Kasumi-1 (cell line): Measurements from ENCODE around the gene ANKRD33.
A peak's percentile ranks its signal among the peaks of the same experiment; 100 is the strongest.

Experiments used
- DNase-seq, 2 experiments: peaks; one replicate each; lab custom pipeline; 2025; lab: John Stamatoyannopoulos, UW

ANKRD33 gene

DNA sequence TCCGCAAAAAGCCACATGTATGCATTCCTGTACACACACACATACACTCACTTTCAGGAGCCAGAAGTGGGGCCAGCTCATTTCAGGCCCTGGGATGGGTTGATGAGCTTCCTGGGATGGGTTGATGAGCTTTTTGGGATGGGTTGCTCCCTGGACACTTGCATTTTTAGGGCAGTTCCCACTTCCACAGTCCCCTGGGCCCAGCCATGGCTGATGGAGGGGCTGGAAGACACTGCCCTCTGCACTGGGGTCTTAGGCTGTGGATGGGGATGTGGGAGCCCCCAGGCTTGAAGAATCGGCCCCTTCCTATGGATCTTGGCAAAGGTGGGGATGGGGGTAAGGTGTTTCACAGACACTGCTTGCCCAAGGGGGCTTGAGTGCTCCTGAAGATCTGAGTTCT lies 32.1 kb downstream of the ANKRD33 start:
- no peak for DNase-seq

GRCh38 chr12:51921017-51921725 lies 33.3 kb downstream of the ANKRD33 start:
- DNase-seq, result no peak

DNA sequence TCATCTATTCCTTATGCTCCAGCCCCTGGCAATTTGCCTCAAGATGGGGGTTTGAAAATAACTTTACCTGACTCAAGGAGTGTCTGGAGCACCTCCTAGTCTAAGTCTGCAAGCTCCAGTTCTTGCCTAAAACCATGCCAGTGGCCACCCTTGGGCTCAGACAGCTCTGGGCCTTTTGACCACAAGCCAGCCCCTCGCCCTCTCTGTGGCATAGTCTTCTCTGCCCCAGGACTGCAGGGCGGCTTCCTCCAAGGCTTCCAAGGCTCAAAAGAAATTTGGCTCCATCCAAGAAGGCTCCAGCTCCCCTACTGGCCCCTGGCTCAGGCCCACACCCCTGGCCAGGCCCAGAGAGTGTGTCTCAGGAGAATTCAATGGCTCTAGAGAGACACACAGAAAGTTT lies 34.2 kb downstream of the ANKRD33 start:
- no peak for DNase-seq

DNA sequence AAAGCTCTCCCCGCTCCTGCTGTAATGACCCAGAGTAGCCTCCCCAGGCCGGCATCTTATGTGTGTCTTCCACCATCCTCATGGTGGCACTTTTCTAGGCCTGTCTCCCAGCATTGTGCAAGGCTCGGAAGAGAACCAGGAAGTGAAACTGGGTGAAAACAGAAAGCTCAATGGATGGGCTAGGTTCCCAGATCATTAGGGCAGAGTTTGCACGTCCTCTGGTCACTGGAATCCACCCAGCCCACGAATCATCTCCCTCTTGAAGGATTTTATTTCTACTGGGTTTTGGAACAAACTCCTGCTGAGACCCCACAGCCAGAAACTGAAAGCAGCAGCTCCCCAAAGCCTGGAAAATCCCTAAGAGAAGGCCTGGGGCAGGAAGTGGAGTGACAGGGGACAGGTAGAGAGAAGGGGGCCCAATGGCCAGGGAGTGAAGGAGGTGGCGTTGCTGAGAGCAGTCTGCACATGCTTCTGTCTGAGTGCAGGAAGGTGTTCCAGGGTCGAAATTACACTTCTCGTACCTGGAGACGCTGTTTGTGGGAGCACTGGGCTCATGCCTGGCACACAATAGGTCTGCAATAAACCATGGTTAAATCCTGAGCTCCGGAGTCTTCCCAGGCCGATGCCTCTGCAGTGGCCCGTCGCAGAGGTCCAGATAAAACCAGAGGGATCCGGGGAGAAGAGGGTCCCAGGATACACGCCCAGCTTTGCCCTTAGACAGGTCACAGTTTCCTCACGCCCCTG lies 35.0 kb downstream of the ANKRD33 start:
- DNase-seq, result no peak

GRCh38 chr12:51923506-51924365 lies 35.8 kb downstream of the ANKRD33 start:
- peak in 1 of 2 experiments; percentile 21 for DNase-seq

GRCh38 chr12:51924551-51925319 lies 36.8 kb downstream of the ANKRD33 start:
- no peak for DNase-seq

DNA sequence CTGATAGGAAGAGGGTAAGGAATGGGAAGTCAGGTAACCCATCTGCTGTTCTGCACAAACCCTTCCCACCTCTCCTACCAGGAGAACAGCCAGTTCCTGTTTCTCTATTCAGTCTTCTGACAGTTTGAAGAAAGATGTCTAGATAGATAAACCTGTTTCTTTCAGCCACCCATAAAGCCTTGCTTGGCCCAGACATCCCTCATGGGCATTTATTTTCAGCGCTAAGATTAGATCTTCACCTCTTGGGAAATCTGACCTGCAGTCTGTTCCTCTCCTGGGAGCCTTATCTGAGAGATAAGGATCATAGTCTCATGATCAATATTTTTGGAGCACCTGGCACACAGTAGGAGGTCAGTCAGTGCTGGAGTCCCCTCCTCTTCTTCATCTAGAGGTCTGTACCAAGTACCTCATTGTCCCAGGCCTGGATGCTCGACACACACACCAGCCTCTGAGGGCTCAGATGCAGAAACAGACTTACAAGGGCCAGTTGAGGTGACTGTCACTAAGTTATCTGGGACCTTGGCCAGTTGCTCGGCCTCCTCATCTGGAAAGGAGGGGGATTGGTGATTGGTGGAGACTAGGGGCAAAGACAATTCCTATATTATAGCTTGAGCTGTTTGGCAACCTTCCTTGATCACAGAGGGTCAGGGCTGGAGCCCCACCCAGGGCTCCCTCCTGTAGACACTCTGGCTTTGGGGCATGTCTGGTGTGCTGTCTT lies 37.6 kb downstream of the ANKRD33 start:
- DNase-seq, result no peak

DNA sequence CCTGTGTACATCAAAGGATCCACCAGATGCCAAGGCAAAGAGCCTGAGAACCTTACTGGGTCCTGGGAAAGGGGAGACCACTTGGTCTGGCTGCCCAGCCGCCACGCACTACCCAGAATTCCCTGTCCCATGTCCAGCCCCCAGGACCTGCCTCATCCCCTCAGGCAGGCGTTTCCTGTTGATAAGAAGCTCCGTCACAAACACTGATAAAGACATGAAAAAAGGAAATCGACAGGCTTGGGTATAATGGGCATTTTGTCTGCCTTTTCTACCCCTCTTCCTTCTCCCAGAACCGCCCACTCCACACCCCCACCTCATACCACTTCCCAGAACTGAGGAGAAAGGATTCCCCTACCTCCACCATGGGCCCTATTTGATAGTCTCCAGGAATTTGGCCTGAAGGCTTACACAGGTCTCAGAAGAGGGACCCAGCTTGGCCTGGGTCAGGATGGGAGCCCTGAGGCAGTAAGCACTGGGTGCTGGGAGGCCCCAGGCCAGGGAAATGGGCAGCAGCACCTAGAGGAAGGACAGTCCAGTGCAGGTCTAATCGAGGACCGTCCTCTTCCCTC lies 38.2 kb downstream of the ANKRD33 start:
- no peak for DNase-seq

GRCh38 chr12:51926718-51927117 lies 38.8 kb downstream of the ANKRD33 start:
- peak; percentile 19 to 35 for DNase-seq

GRCh38 chr12:51932218-51933076 lies 44.5 kb downstream of the ANKRD33 start:
- DNase-seq, result no peak

DNA sequence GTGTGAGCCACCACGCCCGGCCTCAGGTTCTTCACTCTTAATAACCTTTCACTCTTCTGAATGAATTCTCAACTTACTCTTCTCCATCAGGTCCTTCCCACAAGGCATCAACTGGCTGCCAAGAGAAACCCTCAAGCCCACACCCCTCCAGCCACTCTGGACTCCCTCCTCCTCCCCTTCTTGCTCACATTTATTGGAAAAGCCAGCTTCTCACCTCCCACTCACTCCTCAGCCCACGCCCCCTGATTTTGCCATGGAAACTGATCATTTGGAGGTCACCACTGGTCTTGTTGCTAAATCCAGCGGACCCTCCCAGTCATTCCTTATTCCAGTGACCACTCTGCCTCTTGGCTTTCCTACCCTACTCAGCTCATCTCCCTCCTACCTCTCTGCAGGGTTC lies 46.2 kb downstream of the ANKRD33 start:
- no peak for DNase-seq

DNA sequence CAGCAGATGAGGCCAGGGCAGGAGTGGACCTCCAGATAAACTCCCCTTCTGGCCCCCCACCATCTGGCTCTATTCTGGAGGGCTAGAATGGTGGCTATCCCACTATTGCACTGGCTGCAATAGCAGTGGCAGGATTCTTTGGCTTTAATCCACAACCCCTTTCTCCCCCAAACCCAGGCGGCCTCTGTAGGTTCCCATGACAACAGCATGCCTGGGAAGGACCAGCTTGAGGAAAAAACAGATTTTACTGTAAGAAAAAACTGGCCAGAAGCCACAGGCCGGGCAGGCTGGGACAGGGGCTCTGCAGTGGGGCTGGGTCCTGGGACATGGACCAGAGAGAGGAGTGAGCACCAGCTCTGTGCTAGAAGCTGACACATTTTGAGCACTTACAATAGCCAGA lies 50.0 kb downstream of the ANKRD33 start:
- DNase-seq, result no peak

GRCh38 chr12:51938726-51939125 lies 50.8 kb downstream of the ANKRD33 start:
- no peak for DNase-seq

GRCh38 chr12:51941011-51941581 lies 53.2 kb downstream of the ANKRD33 start:
- DNase-seq, result no peak
